SU-DHL-6 (cell line): ENCODE data around the gene FLNB.

ENCODE experiments used
- H2AFZ ChIP-seq: fragments of 200-600 bp; sonication (generic); 2 replicates; pipeline ENCODE4 v1.6.1; 2014; ENCODE audit warnings: low read depth, mild to moderate bottlenecking, moderate library complexity, mixed read lengths, antibody characterized with exemption, low read length; ENCODE audit not compliant: severe bottlenecking
- H3F3A ChIP-seq: fragments of 200-600 bp; shearing (Covaris generic); 2 replicates; pipeline ENCODE4 v1.6.0; 2016; ENCODE audit warnings: antibody characterized with exemption, mild to moderate bottlenecking; ENCODE audit not compliant: insufficient read depth
- H3K27ac ChIP-seq: fragments of 200-600 bp; sonication (generic); 2 replicates; pipeline ENCODE4 v1.5.1; 2016; ENCODE audit warnings: low read depth, mild to moderate bottlenecking, low read length, moderate library complexity, mixed read lengths
- H3K27me3 ChIP-seq: fragments of 200-600 bp; sonication (generic), shearing (Covaris generic); 2 replicates; pipeline ENCODE4 v1.6.0; 2014; ENCODE audit warnings: mild to moderate bottlenecking, low read length
- H3K36me3 ChIP-seq: fragments of 200-600 bp; sonication (generic); 2 replicates; pipeline ENCODE4 v1.6.1; 2014; ENCODE audit warnings: mild to moderate bottlenecking, low read length, mixed read lengths
- H3K4me2 ChIP-seq: fragments of 300-600, 200-600 bp; shearing (Covaris generic), sonication (generic); 2 replicates; pipeline ENCODE4 v1.6.0; 2014; ENCODE audit warnings: low read length, low read depth, mild to moderate bottlenecking; ENCODE audit not compliant: poor library complexity, severe bottlenecking
- H3K4me3 ChIP-seq: fragments of 200-600 bp; sonication (generic); 2 replicates; pipeline ENCODE4 v1.5.1; 2014; ENCODE audit warnings: antibody characterized with exemption, low read length, mild to moderate bottlenecking, mixed read lengths; ENCODE audit not compliant: insufficient read depth, poor library complexity, severe bottlenecking
- H3K79me2 ChIP-seq: fragments of 200-600 bp; sonication (generic); 2 replicates; pipeline ENCODE4 v1.6.1; 2014; ENCODE audit warnings: mild to moderate bottlenecking, low read length, moderate library complexity; ENCODE audit not compliant: insufficient read depth
- H3K9ac ChIP-seq: fragments of 200-600 bp; sonication (generic); 2 replicates; pipeline ENCODE4 v1.7.0; 2014; ENCODE audit warnings: mild to moderate bottlenecking, low read length
- H3K9me2 ChIP-seq: fragments of 200-600 bp; sonication (generic); replicated peaks from 2 replicates; pipeline ENCODE4 v1.6.1; 2014; ENCODE audit warnings: low read length; ENCODE audit not compliant: insufficient read depth
- H3K9me3 ChIP-seq: fragments of 200-600 bp; sonication (generic); 2 replicates; pipeline ENCODE4 v1.6.1; 2014; ENCODE audit warnings: low read length, mixed read lengths; ENCODE audit not compliant: insufficient read depth
- H4K20me1 ChIP-seq: fragments of 200-600 bp; sonication (generic); 2 replicates; pipeline ENCODE4 v1.6.1; 2014; ENCODE audit warnings: low read depth, mild to moderate bottlenecking, antibody characterized with exemption, low read length, moderate library complexity, mixed read lengths
- CTCF ChIP-seq: fragments of 200-600 bp; sonication (generic); IDR thresholded peaks from one replicate; pipeline ENCODE4 v1.5.1; 2017; ENCODE audit warnings: antibody characterized with exemption, mild to moderate bottlenecking, low read length, moderate library complexity; ENCODE audit not compliant: insufficient read depth, poor library complexity, severe bottlenecking
- EZH2phosphoT487 ChIP-seq: fragments of 200-600 bp; sonication (generic), shearing (Covaris generic); conservative IDR thresholded peaks from 2 replicates; pipeline ENCODE4 v1.6.1; 2018; ENCODE audit warnings: mild to moderate bottlenecking, antibody characterized with exemption, low read length, moderate library complexity, mixed read lengths

Gene FLNB

GRCh38 chr3:58001086-58001467 lies 7.1 kb upstream of the FLNB start:
- TF ChIP-seq CTCF (no peak), EZH2phosphoT487 (no peak)
- Histone ChIP-seq H3K9ac (no peak overlapping the region), H3F3A (no peaks in the 10 kb centered on the region)

DNA sequence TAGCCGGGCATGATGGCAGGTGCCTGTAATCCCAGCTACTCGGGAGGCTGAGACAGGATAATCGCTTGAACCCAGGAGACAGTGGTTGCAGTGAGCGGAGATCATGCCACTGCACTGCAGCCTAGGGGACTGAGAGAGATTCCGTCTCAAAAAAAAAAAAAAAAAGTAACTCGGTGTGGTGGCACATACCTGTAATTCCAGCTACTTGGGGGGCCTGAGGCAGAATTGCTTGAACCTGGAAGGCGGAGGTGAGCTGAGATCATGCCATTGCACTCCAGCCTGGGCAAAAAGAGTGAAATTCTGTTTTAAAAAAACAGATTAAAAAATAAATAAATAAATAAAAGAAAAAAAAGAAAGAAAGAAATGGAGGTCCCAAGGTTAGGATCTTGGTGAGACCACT lies 6.2 kb upstream of the FLNB start:
- no peak overlapping the region for H3K4me2 ChIP-seq
- H3K9me3 ChIP-seq, result no peaks in the 10 kb centered on the region
- H3K79me2 ChIP-seq, result no peaks in the 10 kb centered on the region
- TF ChIP-seq EZH2phosphoT487, result no peak
- no peak for TF ChIP-seq CTCF
- H3K9me2 ChIP-seq, result no peaks in the 10 kb centered on the region
- H3K9ac ChIP-seq, result no peak overlapping the region
- H4K20me1 ChIP-seq, result no peaks in the 10 kb centered on the region
- H3K36me3 ChIP-seq, result no peaks in the 10 kb centered on the region
- H3K27ac ChIP-seq, result no peak overlapping the region
- H3K4me3 ChIP-seq, result no peak overlapping the region
- no peak overlapping the region for H2AFZ ChIP-seq
- no peaks in the 10 kb centered on the region for H3F3A ChIP-seq
- no peaks in the 10 kb centered on the region for H3K27me3 ChIP-seq

More at GRCh38 chr3:58001086-58001467, 7.1 kb upstream of the FLNB start:
- no peaks in the 10 kb centered on the region for H3K79me2 ChIP-seq
- H3K27ac ChIP-seq, result no peak overlapping the region
- H3K36me3 ChIP-seq, result no peaks in the 10 kb centered on the region
- no peaks in the 10 kb centered on the region for H4K20me1 ChIP-seq
- no peak overlapping the region for H3K4me3 ChIP-seq
- no peaks in the 10 kb centered on the region for H3K27me3 ChIP-seq
- H3K9me3 ChIP-seq, result no peaks in the 10 kb centered on the region
- H3K9me2 ChIP-seq, result no peaks in the 10 kb centered on the region
- H3K4me2 ChIP-seq, result no peak overlapping the region
- no peak overlapping the region for H2AFZ ChIP-seq

DNA sequence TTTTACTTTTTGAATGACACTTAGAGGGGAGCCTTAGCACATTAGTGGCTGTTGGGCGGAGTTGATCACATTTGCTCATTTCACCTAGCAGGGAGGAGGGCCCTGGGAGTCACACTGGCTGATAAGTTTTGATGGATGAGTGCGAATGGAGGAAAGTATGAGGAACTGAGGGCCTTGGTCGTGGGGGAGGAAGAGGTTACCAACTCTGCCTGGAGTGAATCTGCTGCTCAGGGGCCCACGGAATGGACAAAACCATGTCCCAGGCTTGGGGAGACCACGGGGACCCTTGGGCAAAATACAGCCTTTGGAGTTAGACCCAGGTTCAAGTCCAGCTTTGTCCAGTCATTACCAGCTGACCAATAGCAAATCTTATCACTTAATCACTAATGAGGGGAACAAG lies 5.1 kb upstream of the FLNB start:
- H3K4me2 ChIP-seq, result no peak overlapping the region
- H3K36me3 ChIP-seq, result no peaks in the 10 kb centered on the region
- no peak overlapping the region for H3K9ac ChIP-seq
- H3K27ac ChIP-seq, result no peak overlapping the region
- no peaks in the 10 kb centered on the region for H3K79me2 ChIP-seq
- H3K27me3 ChIP-seq, result no peaks in the 10 kb centered on the region
- no peak overlapping the region for H2AFZ ChIP-seq
- no peaks in the 10 kb centered on the region for H4K20me1 ChIP-seq
- no peak for TF ChIP-seq CTCF
- no peak for TF ChIP-seq EZH2phosphoT487
- H3K9me2 ChIP-seq, result no peaks in the 10 kb centered on the region
- H3K4me3 ChIP-seq, result no peak overlapping the region
- H3K9me3 ChIP-seq, result no peaks in the 10 kb centered on the region
- H3F3A ChIP-seq, result no peaks in the 10 kb centered on the region

DNA sequence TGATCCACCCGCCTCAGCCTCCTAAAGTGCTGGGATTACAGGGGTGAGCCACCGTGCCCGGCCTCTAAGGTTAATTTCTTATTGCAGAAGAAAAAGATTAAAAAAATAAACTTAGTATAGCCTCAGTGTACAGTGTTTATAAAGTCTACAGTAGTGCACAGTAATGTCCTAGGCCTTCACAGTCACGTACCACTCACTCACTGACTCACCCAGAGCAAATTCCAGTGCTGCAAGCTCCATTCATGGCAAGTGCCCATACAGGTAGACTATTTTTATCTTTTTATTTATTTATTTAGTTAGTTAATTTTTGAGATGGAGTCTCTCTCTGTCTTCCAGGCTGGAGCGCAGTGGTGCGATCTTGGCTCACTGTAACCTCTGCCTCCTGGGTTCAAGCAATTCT lies 3.2 kb upstream of the FLNB start:
- Histone ChIP-seq H3K4me3 (no peak overlapping the region), H3F3A (no peaks in the 10 kb centered on the region), H3K27me3 (no peaks in the 10 kb centered on the region), H3K79me2 (no peaks in the 10 kb centered on the region), H3K36me3 (no peaks in the 10 kb centered on the region), H4K20me1 (no peaks in the 10 kb centered on the region), H3K9ac (no peak overlapping the region), H3K9me2 (no peaks in the 10 kb centered on the region), H3K4me2 (no peak overlapping the region), H2AFZ (no peak overlapping the region), H3K9me3 (no peaks in the 10 kb centered on the region), H3K27ac (no peak overlapping the region)
- TF ChIP-seq EZH2phosphoT487, result no peak
- no peak for TF ChIP-seq CTCF
